ENCODE results near the gene S100A13. TPM values are rescaled to one million over a fixed set of nuclear protein-coding genes. Genes with fewer than 3 reads are reported as not detected.

Gene S100A13
- total RNA-seq, 1 experiment from 2014 or later = 120 TPM

DNA sequence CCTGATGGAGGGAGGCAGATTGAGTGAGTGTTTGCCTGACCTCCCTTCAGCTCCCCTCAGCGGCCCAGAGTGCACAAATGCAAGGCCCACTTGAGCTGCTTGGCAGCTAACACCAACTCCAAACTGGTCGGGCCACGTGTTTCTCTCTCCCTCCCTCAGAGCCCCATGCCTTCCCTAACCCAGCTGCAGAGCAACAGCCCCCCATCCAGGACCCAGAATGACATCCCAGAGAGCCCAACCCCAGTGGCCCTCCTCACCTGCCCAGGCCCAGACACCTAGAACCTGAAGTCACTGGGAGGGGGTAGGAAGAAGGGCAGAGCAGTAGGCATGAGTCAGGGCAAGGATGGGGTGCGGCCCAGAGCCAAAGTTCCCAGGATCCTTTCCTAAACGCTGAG, 10.4 kb downstream of the S100A13 start:
- no peaks in the 10 kb centered on the region for H3K27me3 ChIP-seq (ENCODE audit: insufficient read depth, low read depth)
- no peaks in the 10 kb centered on the region for H3K9me3 ChIP-seq (ENCODE audit: insufficient read depth, low read depth)
- CTCF ChIA-PET = interaction anchor here (0.6 to 1.3 kb wide), 2 partner anchors 10 to 119 kb away, joined by 9 to 15 read pairs; partner anchors contain the start of gene S100A13
- intact Hi-C loops (cut with micrococcal nuclease; ENCODE audit: unreplicated experiment) = loop anchor here (1.0 kb wide), 1 partner anchor 17 kb away; the partner anchor contains the start of gene CHTOP
- BruUV-seq (replicated peaks) = TSS peak; percentile 42
- peak overlapping the region; percentile 88 for H3K4me2 ChIP-seq
- POLR2A ChIA-PET (ENCODE audit: unreplicated experiment) = interaction anchor here (0.6 to 2.8 kb wide), 5 partner anchors 10 to 51 kb away, joined by 4 to 31 read pairs (median 6); partner anchors contain the start of genes CHTOP and S100A13
- no peak overlapping the region for H2AFZ ChIP-seq
- peaks cover 44% of the 10 kb centered on the region for H3K4me1 ChIP-seq (replicated peaks; ENCODE audit: insufficient read depth)
- H3K36me3 ChIP-seq (ENCODE audit: low read depth) = peaks cover 5% of the 10 kb centered on the region; the same call in 1 of the 2 replicates
- H4K20me1 ChIP-seq (ENCODE audit: insufficient read depth) = no peaks in the 10 kb centered on the region
- H3K79me2 ChIP-seq (ENCODE audit: low read depth) = peaks cover 32% of the 10 kb centered on the region
- DNase-seq = no peak
- TF ChIP-seq, protein P1, sequence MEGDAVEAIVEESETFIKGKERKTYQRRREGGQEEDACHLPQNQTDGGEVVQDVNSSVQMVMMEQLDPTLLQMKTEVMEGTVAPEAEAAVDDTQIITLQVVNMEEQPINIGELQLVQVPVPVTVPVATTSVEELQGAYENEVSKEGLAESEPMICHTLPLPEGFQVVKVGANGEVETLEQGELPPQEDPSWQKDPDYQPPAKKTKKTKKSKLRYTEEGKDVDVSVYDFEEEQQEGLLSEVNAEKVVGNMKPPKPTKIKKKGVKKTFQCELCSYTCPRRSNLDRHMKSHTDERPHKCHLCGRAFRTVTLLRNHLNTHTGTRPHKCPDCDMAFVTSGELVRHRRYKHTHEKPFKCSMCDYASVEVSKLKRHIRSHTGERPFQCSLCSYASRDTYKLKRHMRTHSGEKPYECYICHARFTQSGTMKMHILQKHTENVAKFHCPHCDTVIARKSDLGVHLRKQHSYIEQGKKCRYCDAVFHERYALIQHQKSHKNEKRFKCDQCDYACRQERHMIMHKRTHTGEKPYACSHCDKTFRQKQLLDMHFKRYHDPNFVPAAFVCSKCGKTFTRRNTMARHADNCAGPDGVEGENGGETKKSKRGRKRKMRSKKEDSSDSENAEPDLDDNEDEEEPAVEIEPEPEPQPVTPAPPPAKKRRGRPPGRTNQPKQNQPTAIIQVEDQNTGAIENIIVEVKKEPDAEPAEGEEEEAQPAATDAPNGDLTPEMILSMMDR (conservative IDR thresholded peaks at IDR 0.05) = no peak
- no peak for TF ChIP-seq EZH2 (IDR thresholded peaks at IDR 0.05; ENCODE audit: low read depth)
- no peak overlapping the region for H3K4me3 ChIP-seq
- H3F3A ChIP-seq (ENCODE audit: insufficient read depth, low read depth) = peaks cover 34% of the 10 kb centered on the region
- H3K27ac ChIP-seq = peak overlapping the region; percentile 56
- no peaks in the 10 kb centered on the region for H3K9me2 ChIP-seq (ENCODE audit: insufficient read depth)

DNA sequence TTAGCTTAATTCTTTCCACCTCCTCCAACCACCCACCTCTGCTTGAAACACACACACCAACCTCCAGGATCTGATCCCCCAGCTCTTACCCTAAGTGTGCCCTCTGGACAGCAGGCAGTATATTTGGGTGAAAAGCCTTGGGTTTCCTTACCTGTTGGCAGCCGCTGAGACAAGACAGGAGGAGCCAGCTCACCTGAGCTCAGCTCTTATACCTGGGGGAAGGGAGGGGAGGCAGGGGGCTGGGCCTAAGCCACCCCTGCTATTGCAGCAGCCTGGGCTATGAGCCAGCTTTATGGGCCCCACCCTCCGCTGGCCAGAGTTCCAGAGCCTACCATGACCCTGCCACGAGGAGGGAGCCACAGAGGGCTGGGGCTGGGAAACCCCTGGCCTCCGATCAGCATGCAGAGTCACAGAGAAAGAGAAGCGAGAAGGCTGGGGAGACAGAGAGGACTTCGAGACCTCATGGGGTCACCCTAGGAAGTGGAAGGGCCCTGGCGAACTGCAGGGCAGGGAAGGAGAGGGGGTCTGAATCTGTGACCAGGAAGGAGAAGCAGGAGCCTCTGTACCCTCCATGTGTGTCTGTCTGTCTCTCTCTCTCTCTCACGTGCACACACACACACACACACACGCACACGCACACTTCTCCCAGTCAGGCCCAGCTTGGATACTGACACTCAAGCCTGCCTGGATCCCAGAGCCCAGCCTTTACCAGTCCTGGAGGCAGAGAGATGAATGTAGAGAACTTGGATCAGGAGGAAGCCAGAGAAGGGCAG, 11.0 kb downstream of the S100A13 start, which contains the start of gene S100A14:
S100A14 (minus strand) TSS at position 182 of the 773 bp plus-strand sequence. CDS start 467 bp downstream, outside the sequence.
- Histone ChIP-seq H2AFZ (no peak within 1 kb of the TSS), H3K9me2 (ENCODE audit: insufficient read depth) (no peaks in the 10 kb centered on the region), H3K4me3 (peak within 1 kb of the TSS; percentile 66), H3K27ac (peak within 1 kb of the TSS; percentile 56), H3K9me3 (ENCODE audit: insufficient read depth, low read depth) (no peaks in the 10 kb centered on the region), H3K27me3 (ENCODE audit: insufficient read depth, low read depth) (no peaks in the 10 kb centered on the region), H3F3A (ENCODE audit: insufficient read depth, low read depth) (peaks cover 36% of the 10 kb centered on the region), H3K79me2 (ENCODE audit: low read depth) (peaks cover 38% of the 10 kb centered on the region), H3K36me3 (ENCODE audit: low read depth) (0 out of 2 replicates have a peak, but pooled peaks cover 5% of the 10 kb centered on the region), H3K4me1 (replicated peaks; ENCODE audit: insufficient read depth) (peaks cover 44% of the 10 kb centered on the region), H3K4me2 (peak within 1 kb of the TSS; percentile 88), H4K20me1 (ENCODE audit: insufficient read depth) (no peaks in the 10 kb centered on the region)
- TF ChIP-seq, protein P1 (conservative IDR thresholded peaks at IDR 0.05) = no peak
- no peak for TF ChIP-seq EZH2 (IDR thresholded peaks at IDR 0.05; ENCODE audit: low read depth)
- BruUV-seq (replicated peaks) = no TSS peak
- CTCF ChIA-PET = interaction anchor here (0.5 to 1.3 kb wide), 5 partner anchors 11 to 457 kb away, joined by 3 to 15 read pairs (median 7); partner anchors contain the start of genes CHTOP and S100A13
- POLR2A ChIA-PET (ENCODE audit: unreplicated experiment) = interaction anchor here (0.5 to 2.8 kb wide), 9 partner anchors 10 to 324 kb away, joined by 3 to 31 read pairs (median 5); partner anchors contain the start of genes CHTOP and S100A13
- intact Hi-C loops (cut with micrococcal nuclease; ENCODE audit: unreplicated experiment) = loop anchor here (1.0 kb wide), 1 partner anchor 18 kb away; the partner anchor contains the start of gene CHTOP
- peak; percentile 73 to 89 for DNase-seq

DNA sequence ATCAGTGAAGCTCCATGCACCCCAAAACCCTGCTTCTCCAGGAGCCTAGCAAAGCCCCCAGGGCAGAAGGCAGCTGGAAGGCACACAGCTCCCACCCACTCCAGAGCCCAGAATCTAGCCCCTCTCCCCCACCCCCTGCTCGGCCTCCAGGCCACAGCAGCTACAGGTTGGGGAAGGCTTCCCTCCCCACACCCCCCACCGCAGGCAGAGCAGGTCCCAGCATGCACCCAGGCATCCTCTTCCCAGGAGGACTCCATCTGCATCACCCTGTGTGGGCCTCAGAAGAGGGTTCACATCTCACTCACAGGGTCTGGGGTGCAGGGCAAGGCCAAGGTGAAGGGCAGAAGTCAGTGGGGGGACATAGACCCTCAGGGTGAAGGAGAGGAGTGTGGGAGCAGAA, 11.9 kb downstream of the S100A13 start:
- BruUV-seq (replicated peaks) = no TSS peak
- peak overlapping the region; percentile 66 for H3K4me3 ChIP-seq

More for the DNA sequence above, 11.9 kb downstream of the S100A13 start:
- peak overlapping the region; percentile 88 for H3K4me2 ChIP-seq
- TF ChIP-seq EZH2 (IDR thresholded peaks at IDR 0.05; ENCODE audit: low read depth) = no peak
- TF ChIP-seq, protein P1 (conservative IDR thresholded peaks at IDR 0.05) = no peak
- H4K20me1 ChIP-seq (ENCODE audit: insufficient read depth) = no peaks in the 10 kb centered on the region
- POLR2A ChIA-PET (ENCODE audit: unreplicated experiment) = interaction anchor here (0.5 to 2.8 kb wide), 4 partner anchors 11 to 58 kb away, joined by 4 to 31 read pairs (median 8); partner anchors contain the start of genes CHTOP and S100A13
- H3K27me3 ChIP-seq (ENCODE audit: insufficient read depth, low read depth) = no peaks in the 10 kb centered on the region
- no peaks in the 10 kb centered on the region for H3K9me3 ChIP-seq (ENCODE audit: insufficient read depth, low read depth)
- DNase-seq = no peak
- H3K27ac ChIP-seq = peak overlapping the region; percentile 56
- CTCF ChIA-PET = interaction anchor here (0.5 to 1.9 kb wide), 7 partner anchors 9 to 458 kb away, joined by 3 to 15 read pairs (median 6); partner anchors contain the start of genes CHTOP and S100A13
- peaks cover 45% of the 10 kb centered on the region for H3K79me2 ChIP-seq (ENCODE audit: low read depth)
- H3K4me1 ChIP-seq (replicated peaks; ENCODE audit: insufficient read depth) = peaks cover 49% of the 10 kb centered on the region
- intact Hi-C loops (cut with micrococcal nuclease; ENCODE audit: unreplicated experiment) = no loop called here
- H3F3A ChIP-seq (ENCODE audit: insufficient read depth, low read depth) = peaks cover 42% of the 10 kb centered on the region
- H2AFZ ChIP-seq = no peak overlapping the region
- H3K36me3 ChIP-seq (ENCODE audit: low read depth) = 0 out of 2 replicates have a peak, but pooled peaks cover 3% of the 10 kb centered on the region
- no peaks in the 10 kb centered on the region for H3K9me2 ChIP-seq (ENCODE audit: insufficient read depth)

All from PC-9 (cell line).